Adipocyte (in vitro differentiated cells): ENCODE results near the gene OPCML.

Experiments
- DNase-seq: peaks from one replicate; pipeline ENCODE4 v3.0.0-alpha.2; 2015; ENCODE audit warnings: low read depth
- H3K27me3 ChIP-seq: replicated peaks from 2 replicates; pipeline ENCODE4 v1.7.0; 2013; ENCODE audit warnings: mild to moderate bottlenecking, low read length, moderate library complexity; ENCODE audit not compliant: control insufficient read depth, insufficient read depth
- H3K36me3 ChIP-seq: 2 replicates; pipeline ENCODE4 v1.7.0; 2013; ENCODE audit warnings: low read length, mild to moderate bottlenecking, moderate library complexity; ENCODE audit not compliant: control insufficient read depth, insufficient read depth, severe bottlenecking
- H3K4me1 ChIP-seq: 2 replicates; pipeline ENCODE4 v1.7.0; 2013; ENCODE audit warnings: mild to moderate bottlenecking, low read length, moderate library complexity; ENCODE audit not compliant: control insufficient read depth, insufficient read depth
- H3K4me3 ChIP-seq: 2 replicates; pipeline ENCODE4 v1.7.0; 2013; ENCODE audit warnings: mild to moderate bottlenecking, low read length, moderate library complexity
- H3K9ac ChIP-seq: 2 replicates; pipeline ENCODE4 v1.7.0; 2013; ENCODE audit warnings: mild to moderate bottlenecking, low read length, moderate library complexity
- H3K9me3 ChIP-seq: 2 replicates; pipeline ENCODE4 v1.7.0; 2013; ENCODE audit warnings: mild to moderate bottlenecking, low read length, moderate library complexity; ENCODE audit not compliant: control insufficient read depth

OPCML gene

DNA sequence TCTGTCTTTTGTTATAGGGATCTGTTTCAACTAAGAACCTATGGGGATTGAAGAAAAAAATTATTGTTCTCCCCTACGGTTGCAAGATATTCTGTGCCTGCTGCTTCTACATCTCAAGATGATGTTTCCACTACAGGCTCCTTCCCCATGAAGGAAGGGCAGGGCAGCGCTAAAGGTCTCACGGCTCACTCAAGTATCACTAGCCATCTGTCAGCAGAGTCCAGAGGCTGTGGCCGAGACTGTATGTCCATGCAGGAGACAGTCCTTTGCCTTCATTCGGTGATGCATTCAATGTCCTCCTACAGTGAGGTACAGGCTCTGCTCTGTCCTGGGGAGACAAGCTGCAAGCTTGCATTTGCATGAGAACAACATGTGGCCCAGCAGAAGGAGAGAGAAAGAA is 518.0 kb downstream of the OPCML start:
- Histone ChIP-seq H3K36me3 (no peaks in the 10 kb centered on the region), H3K27me3 (peaks cover 14% of the 10 kb centered on the region), H3K4me3 (no peak overlapping the region), H3K4me1 (no peaks in the 10 kb centered on the region), H3K9me3 (peaks cover 2% of the 10 kb centered on the region), H3K9ac (no peak overlapping the region)
- no peak for DNase-seq

DNA sequence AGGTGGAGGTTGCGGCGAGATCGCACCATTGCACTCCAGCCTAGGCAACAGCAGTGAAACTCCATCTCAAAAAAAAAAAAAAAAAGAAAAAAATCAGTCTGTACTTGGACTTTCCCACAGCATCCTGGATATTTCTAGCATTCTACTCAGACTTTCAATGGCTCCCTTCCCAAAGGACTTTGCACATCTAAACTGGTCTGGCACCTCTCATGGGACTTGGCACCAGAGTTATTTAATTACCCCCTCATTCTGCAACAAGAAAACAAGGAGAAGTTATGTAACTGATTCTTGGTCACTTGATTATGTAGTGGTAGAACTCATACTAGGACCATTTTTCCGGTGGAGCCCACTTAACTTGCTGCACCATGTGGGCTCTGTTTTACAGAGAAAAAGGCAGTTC is 519.5 kb downstream of the OPCML start:
- Histone ChIP-seq H3K4me1 (no peaks in the 10 kb centered on the region), H3K27me3 (peaks cover 9% of the 10 kb centered on the region), H3K36me3 (no peaks in the 10 kb centered on the region), H3K9me3 (no peaks in the 10 kb centered on the region), H3K9ac (no peak overlapping the region), H3K4me3 (no peak overlapping the region)
- no peak for DNase-seq

DNA sequence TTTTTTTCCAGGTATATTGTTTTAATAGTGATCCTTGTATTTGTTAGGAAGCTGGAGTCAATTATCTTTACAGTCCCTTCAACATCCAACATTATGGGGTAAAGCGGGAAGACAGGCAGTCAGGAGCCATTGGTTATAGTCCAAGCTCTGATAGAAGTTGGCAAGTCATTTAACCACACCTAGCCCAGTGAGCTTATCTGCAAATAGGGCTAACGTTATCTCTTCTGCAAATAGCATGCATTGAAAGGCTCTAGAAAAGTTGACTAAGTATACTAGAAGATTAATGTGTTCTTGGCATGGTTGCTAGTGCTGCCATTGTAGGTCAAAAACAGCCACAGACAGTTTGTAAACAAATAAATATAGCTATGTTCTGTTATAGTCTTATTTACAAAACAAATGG is 520.7 kb downstream of the OPCML start:
- H3K9ac ChIP-seq = no peak overlapping the region
- H3K4me1 ChIP-seq = no peaks in the 10 kb centered on the region
- no peaks in the 10 kb centered on the region for H3K36me3 ChIP-seq
- DNase-seq = no peak
- H3K27me3 ChIP-seq = peaks cover 9% of the 10 kb centered on the region
- no peak overlapping the region for H3K4me3 ChIP-seq
- no peaks in the 10 kb centered on the region for H3K9me3 ChIP-seq

DNA sequence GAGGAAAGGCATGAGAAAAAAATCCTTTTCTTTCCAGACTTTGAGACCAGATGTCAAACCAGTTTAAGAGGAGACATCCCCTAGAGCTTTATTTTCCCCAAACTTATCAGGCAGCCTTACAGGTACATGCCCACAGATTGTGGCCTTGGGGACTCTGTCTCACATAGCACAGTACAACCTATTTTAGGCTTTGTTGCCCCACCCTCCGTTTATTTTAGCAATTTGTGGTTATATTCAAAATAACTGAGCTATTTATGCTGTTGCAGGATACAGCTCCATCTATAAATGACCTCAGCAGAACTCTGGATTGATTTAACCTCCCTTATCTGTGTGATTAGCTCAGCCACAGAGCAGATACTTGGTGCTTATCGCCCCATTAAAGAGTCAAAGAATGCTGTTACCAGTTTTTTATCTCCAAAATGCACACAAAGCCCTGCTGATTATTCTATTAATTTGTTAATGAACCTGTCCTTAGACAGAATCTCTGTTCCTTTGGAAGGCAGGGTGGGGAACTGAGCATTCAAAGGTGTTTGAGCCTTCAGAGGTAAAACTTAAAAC is 525.2 kb downstream of the OPCML start:
- Histone ChIP-seq H3K27me3 (peaks cover 3% of the 10 kb centered on the region), H3K9me3 (peaks cover 2% of the 10 kb centered on the region), H3K9ac (no peak overlapping the region), H3K36me3 (no peaks in the 10 kb centered on the region), H3K4me1 (no peaks in the 10 kb centered on the region), H3K4me3 (no peak overlapping the region)
- DNase-seq = no peak

DNA sequence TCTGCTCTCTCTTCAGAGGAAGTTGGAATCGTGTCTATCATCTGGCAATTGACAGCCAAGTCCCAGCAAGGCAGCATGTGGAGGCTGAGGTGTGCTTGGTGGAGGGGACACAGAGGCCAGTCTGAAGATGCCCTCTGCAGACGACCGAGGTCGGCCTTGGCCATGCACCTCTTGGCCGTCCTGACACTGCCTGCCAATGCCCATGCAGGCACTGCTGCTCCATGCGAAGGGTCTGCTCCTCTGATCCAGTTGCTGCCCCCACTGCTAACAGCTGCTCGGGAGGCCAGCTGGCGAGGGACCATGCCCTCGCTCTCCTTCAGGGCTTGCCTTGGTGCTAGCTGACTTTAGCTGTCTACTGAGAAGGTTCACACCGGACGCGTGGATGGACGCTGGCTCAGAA is 527.9 kb downstream of the OPCML start:
- H3K9me3 ChIP-seq = peaks cover 2% of the 10 kb centered on the region
- no peak overlapping the region for H3K9ac ChIP-seq
- no peaks in the 10 kb centered on the region for H3K36me3 ChIP-seq
- no peaks in the 10 kb centered on the region for H3K27me3 ChIP-seq
- no peak overlapping the region for H3K4me3 ChIP-seq
- no peaks in the 10 kb centered on the region for H3K4me1 ChIP-seq
- DNase-seq = no peak

DNA sequence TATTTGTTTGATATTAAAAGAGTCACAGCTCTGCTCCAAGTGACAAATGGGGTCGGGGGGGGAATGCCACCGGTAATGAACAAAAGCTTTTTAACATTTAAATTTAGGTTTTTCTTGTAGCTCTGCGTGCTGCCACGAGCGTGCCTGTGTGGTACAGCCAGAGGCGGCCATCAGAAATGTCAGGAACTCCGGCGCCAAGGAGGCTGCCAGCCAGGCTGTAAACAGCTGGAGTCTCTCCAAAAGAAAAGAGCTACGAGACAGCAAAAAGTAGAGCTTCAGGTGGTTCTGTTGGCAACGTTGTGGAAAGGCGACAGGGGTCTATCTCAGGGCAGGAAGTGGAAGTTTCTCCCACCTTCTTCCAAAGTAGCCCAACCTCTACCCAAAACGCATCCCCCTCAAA is 532.8 kb downstream of the OPCML start:
- H3K4me1 ChIP-seq = no peaks in the 10 kb centered on the region
- no peak for DNase-seq
- no peak overlapping the region for H3K9ac ChIP-seq
- peaks cover 2% of the 10 kb centered on the region for H3K9me3 ChIP-seq
- peaks cover 27% of the 10 kb centered on the region for H3K27me3 ChIP-seq
- H3K4me3 ChIP-seq = no peak overlapping the region
- no peaks in the 10 kb centered on the region for H3K36me3 ChIP-seq

DNA sequence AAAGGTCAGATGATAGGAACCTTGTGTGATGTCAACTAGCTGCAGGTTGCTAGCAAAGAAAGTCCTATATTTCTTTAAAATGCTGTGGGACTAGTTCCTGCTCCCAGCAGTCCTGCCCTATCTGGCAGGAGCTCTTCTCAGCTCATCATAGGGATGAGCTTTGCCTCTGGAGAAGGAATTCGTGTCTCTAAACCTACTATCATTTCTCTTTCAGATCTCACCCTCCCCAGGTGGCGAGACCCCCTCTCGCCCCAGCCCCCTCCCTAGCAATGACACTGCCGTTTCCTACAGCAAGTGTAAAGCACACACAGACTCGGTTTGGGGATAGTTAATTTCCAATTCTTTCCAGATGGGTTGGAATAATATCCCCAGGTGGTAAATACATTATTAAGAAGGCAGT is 533.3 kb downstream of the OPCML start:
- no peak for DNase-seq
- no peaks in the 10 kb centered on the region for H3K4me1 ChIP-seq
- H3K27me3 ChIP-seq = peaks cover 32% of the 10 kb centered on the region

DNA sequence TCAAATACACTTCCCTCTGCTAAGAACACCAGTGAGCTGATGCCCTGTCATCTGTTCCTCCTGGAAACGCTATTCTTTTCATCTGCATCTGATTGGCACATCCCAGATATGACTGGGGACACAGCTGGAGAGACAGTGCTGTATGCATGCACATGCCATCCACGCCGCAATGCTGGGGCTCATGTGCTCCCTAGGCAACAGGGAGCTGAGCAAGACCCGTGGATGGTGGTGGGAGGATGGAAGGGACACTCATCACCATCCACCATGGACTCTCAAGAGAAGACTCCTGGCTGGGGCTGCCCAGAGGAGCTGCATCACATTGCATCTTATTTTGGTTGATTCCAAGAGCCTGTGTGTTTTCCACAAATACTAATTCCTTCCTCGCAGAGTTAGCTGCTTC is 534.9 kb downstream of the OPCML start:
- Histone ChIP-seq H3K9me3 (no peaks in the 10 kb centered on the region), H3K9ac (no peak overlapping the region), H3K36me3 (no peaks in the 10 kb centered on the region), H3K4me3 (no peak overlapping the region), H3K27me3 (peaks cover 47% of the 10 kb centered on the region), H3K4me1 (no peaks in the 10 kb centered on the region)
- DNase-seq = no peak

More for the DNA sequence above, 533.3 kb downstream of the OPCML start:
- no peaks in the 10 kb centered on the region for H3K36me3 ChIP-seq
- H3K9ac ChIP-seq = no peak overlapping the region
- H3K9me3 ChIP-seq = peaks cover 2% of the 10 kb centered on the region
- no peak overlapping the region for H3K4me3 ChIP-seq

DNA sequence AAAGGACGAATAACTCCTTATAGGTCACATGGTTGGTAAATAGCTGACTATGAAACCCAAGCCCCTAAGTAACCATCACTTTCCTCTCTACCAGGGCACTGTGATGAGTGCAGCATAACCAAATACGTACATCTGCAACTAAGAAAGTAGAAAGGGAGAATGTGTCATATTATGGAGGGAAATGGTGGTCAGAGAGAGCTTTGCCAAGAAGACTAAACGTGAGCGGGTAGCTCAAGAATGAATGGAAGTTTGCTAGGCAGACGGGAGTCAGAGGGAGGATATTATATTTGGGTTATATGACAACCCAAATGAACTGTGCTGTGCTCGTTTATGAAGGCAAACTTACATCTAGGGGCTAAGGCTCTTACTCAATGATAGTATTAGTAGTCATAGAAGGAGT is 537.3 kb downstream of the OPCML start:
- H3K9me3 ChIP-seq = no peaks in the 10 kb centered on the region
- H3K27me3 ChIP-seq = peaks cover 54% of the 10 kb centered on the region
- no peaks in the 10 kb centered on the region for H3K36me3 ChIP-seq
- DNase-seq = no peak
- no peaks in the 10 kb centered on the region for H3K4me1 ChIP-seq
- H3K4me3 ChIP-seq = no peak overlapping the region
- H3K9ac ChIP-seq = no peak overlapping the region

DNA sequence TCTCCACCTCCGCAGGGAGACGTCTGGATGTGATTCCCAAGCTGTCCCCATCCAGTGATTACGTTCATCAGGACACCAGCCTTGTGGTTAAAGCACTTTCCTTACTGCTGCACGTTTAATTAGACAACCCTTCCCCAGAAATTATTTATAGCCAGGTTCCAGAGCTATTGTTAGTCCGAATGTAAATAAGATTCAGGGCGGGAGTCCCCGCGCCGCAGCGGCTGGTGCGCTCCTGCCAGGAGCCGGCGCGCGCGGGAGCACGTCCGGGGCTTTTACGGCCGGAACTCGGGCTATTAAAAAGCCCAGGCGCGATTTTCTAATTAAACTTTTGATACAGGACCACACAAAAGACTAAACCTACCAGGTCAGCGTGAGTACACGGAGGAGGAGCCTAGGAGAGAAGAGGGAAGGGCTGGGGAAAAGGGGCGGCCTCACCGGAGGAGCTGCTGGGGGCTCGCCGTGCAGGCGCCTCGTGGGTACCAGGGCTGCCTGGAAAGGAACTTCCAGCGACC is 538.3 kb downstream of the OPCML start:
- H3K36me3 ChIP-seq = no peaks in the 10 kb centered on the region
- no peak overlapping the region for H3K9ac ChIP-seq
- H3K4me1 ChIP-seq = no peaks in the 10 kb centered on the region
- peak overlapping the region; percentile 33 for H3K4me3 ChIP-seq
- peak; percentile 8 for DNase-seq
- peaks cover 55% of the 10 kb centered on the region for H3K27me3 ChIP-seq
- no peaks in the 10 kb centered on the region for H3K9me3 ChIP-seq

DNA sequence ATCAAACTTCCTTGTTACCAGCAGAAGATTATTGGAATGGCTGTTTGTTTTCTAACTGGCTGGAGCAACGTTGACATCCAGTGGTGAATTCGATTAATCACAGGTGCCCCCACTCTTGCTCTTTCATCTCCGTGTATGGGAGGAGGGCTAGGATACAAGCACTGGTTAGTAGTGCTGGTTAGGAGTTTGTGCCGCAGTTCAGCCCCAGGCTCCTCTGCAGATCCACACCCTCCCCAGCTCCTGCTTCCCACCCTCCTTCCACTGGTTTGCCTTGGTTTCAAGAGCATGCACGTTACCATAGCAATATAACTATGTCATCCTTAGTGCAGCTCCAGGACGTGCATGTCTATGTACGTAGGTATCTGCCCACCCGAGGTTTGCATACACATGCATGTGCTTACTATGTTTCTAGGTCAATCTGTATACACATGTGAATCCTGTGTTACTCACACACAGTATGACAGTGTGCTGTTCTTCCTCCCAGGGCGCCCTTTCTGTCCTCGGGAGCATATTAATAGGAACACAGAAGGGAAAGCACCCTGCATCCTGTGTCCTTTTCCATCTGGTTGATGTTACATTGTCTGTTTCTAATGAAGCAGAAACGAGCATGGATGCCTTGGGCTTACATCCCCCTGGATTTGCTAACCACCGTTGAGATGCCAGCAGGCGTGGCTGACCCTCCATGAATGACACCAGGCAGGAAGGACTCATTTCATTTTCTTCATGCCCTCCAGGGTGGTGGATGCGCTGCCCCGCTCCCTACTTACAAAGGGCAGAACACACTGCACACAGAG is 539.3 kb downstream of the OPCML start:
- Histone ChIP-seq H3K4me1 (no peaks in the 10 kb centered on the region), H3K4me3 (no peak overlapping the region), H3K36me3 (no peaks in the 10 kb centered on the region), H3K9me3 (no peaks in the 10 kb centered on the region), H3K27me3 (peaks cover 56% of the 10 kb centered on the region), H3K9ac (no peak overlapping the region)
- peak; percentile 15 for DNase-seq
